GM21381 (cell line): ENCODE results near the gene MAPK8.
"Not testable (repeated sequence)": the region's sequence is repeated elsewhere in the genome, so short reads cannot be mapped to it uniquely, and the experiment has no call there.

Source experiments
- ATAC-seq: cut with Tn5 transposase; IDR thresholded peaks from one replicate; pipeline ENCODE4 v1.9.1; 2021; ENCODE audit warnings: mild to moderate bottlenecking, moderate library complexity; ENCODE audit not compliant: unreplicated experiment

Gene MAPK8

DNA sequence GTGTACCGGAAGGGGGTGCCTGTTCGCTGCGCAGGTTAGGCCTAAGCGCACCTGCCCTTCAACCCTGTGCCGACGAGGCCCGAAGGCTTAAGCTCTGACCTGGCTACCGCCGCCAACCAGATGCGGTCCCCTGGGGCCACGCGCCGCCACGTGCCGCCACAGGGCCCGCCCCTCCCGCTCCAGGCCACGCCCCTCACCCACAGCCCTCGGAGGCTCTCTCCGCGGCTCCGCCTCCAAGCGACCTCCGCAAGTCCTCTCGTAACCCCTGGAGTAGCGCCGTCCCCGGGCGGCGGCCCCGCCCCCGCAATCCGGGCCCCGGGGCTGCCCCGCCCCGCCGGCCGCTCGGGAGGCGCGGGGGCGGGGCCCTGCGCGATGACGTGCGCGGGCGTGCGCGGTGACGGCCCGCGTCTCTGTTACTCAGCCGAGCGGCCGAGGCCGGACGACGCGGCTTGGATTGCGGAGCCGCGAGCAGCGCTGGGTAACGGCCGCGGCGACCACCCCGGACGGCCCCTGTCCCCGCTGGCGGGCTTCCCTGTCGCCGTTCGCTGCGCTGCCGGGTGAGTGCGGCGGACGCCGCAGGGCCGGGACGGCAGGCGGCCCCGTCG, at the start of gene MAPK8:
TSS of gene MAPK8 (plus strand) at position 413 of the 605 bp plus-strand sequence. CDS start 94,984 bp downstream, outside the sequence.
- ATAC-seq, result peak; percentile 87

DNA sequence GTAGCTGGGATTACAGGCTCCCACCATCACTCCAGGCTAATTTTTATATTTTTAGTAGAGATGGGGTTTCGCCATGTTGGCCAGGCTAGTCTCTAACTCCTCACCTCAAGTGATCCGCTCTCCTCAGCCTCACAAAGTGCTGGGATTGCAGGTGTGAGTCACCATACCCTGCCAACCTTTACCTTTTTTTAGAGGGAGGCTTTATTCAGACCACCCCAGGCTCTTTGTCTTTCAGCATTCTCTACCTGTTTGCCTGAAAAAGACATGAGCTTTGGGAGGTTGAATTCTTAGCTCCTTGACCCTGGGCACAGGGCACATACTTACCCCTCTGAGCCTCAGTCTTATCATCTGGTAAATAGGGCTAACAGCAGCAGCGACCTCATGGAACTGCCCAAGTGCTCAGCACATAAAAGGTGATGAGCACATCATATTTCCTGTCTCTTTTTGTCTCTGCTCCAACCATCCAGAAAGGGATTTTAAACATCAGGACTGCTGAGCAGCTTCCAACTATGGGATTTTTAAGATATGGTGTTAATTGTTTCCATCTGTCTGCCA, 49.0 kb upstream of the MAPK8 start:
- no peak for ATAC-seq

DNA sequence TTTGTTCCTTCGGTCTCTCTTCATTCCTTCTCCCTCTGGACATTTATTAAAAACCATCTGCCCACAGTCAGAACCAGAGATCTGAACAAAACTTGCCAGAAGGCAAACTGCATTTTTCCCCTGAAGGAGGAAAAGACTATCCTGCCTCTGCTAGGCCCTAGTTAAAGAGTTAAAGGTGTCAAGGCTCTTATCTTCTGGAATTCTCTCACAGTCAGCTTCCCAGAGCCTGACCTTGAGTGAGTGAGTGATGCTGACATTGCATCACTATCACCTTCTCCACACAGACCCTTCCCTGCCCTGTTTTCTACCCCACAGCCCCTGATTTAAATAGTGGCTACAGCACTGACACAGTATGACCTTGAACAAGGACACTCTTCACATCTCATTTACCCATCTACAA, 48.4 kb upstream of the MAPK8 start:
- ATAC-seq, result no peak

DNA sequence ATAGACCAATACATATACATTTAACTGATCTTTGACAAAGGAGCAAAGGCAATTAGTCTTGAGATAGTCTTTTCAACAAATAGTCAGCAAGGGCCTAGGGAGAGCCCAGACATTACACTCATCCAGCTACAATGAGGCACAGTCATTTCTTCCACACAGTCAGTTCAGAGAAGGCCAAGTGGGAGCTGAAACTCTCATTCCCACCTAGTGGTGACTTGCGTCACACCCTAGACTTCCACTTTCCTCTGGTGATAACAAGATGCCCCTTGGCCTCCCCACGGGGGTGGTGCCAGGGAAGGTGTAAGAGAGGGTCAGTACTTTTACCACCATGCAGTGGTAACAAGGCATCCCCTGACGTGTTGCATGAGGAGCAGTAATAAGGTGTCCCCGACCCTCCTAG, 39.9 kb upstream of the MAPK8 start:
- ATAC-seq, result no peak

DNA sequence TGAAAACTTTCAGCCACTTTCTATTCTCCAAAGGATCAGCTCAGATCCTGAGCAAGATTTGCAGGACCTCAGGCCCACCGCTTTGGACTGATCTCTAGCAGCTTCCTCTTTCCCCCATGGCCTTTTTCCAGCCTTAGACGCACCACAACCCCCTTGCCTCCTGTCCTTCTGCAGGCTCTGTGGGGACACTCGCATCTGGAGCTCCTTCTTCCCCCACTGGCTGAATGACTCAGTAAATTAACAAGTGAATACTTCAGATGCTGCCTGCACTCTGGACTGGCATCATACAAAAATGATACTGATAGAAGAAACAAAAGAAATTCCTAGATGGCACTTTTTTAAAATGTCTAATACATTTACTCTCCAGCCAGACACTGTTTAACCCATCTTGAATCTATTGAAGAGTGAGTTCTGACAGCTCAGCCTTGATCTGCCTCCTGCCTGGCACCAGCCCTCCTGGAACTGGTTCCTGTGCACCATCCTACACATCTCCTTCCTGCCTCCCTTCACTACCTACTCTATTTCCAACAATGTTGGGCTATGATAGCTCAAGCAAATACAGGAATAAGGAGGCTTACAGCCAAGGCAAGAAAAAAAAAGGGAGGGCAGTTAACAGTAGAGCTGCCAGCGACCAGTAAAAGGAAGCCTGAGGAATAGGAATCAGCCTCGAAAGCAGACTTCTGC, 35.3 kb upstream of the MAPK8 start:
- no peak for ATAC-seq

DNA sequence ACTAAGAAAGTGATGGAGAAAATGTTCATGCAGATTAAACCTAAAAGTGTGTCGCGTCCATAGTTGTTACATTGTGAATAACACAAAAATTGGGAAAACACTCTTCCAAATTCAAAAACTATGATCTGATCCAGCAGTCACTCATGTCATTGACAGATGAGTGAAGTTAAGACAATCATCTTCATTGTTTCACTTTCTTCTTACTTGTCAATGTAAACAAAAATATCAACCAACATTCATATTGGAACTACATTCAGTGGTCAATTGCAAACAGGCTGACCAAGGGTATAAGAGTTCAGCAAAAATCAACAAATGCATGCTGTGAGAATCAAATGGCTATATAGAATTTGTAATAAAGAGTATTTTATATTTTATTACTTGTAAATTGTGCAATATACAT, 33.8 kb upstream of the MAPK8 start:
- no peak for ATAC-seq

DNA sequence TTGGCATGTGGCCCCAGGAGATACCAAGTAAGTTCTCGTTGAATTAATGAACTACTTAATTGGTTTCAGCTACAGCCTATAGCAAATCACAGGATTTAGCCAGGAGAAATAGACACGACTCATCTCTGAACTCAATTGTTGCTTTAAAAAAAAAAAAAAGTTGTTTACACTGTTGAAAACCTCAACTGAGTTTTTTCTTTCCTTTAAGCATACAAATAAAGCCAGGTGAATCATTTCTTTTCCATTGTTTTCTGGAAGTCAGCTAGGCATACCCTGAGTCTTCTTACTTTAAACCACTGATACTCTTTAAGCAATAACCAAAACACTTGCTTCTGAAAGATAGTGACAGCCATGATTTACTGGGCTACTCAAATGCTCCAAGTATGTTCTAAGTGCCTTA, 32.7 kb upstream of the MAPK8 start:
- ATAC-seq, result no peak

DNA sequence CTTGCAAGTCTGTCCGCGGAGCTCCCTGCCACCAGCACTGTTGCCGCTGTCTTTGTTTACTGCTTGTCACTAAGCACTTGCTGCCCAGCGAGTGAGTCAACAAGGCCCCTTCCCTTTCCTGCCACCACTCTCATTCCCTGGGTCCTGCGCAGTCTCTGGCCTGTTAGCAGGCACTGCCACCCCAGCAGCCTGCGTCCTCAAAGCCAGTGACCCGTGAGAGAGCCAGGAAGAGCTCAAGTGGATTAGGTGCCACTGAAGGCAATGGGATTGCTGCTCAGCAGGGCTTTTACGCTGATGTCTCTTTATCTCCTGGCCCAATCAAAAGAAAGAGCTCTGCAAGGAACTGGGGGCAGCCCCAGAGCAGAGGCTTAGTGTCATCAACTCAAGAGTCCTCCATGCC, 31.8 kb upstream of the MAPK8 start, which contains the start of gene FRMPD2:
TSS of gene FRMPD2 (minus strand) at position 61 of the 400 bp plus-strand sequence. CDS start 129 bp downstream, outside the sequence.
- no peak for ATAC-seq

DNA sequence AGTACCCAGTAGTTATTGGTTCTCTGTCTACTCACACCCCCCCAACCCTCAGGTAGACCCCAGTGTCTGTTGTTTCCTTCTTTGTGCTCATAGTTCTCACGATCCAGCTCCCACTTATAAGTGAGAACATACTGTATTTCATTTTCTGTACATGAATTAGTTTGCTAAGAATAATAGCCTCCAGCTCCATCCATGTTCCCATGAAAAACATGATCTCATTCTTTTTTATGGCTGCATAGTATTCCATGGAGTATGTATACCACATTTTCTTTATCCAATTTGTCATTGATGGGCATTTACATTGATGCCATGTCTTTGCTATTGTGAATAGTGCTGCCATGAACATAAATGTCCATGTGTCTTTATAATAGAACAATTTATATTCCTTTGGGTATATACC, 29.4 kb upstream of the MAPK8 start:
- no peak for ATAC-seq

DNA sequence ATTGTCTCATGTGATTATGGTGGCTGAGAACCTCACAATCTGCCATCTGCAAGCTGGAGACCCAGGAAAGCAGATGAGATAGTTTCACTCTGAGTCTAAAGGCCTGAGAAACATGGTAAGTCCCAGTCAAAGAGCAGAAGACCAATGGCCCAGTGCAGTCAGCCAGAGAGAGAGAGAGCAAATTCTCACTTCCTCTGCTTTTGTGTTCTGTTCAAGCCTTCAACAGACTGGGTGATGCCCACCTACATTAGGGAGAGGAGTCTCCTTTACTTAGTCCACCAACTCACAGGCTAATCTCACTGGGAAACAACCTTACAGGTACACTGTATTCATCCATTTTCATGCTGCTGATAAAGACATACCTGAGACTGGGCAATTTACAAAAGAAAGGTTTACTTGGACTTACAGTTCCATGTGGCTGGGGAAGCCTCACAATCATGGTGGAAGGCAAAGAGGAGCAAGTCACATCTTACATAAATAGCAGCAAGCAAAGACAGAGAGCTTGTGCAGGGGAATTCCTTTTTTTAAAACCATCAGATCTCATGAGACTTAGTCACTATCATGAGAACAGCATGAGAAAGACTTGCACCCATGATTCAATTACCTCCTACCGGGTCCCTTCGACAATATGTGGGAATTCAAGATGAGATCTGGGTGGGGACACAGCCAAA, 27.3 kb upstream of the MAPK8 start:
- peak; percentile 74 for ATAC-seq

DNA sequence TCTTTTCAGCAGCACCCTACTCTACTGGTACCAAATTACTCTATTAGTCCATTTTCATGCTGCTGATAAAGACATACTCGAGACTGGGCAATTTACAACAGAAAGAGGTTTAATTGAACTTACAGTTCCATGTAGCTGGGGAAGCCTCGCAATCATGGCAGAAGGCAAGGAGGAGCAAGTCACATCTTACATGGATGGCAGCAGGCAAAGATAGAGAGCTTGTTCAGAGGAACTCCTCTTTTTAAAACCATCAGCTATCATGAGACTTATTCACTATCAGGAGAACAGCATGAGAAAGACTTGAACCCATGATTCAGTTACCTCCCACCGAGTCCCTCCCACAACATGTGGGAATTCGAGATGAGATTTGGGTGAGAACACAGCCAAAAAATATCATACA, 24.8 kb upstream of the MAPK8 start:
- ATAC-seq, result not testable (repeated sequence)

DNA sequence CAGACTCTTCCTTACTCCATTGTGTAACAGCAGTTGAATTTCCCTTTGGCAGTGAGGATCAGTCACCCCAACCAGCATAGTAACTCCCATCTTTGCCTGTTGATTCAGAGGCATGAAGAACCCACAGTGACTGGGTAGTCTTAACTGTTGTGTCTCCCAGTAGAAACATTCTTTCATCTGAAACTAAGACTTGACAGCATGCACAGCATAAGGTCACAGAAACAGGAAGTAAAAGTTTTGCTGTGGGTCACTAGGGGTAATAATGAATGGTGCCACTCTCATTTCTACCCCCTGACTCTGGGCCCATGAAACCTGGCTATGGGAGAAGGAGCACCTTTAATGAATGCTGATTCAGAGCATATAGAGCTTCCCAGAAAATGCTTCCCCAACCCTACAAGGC, 23.6 kb upstream of the MAPK8 start:
- peak; percentile 57 for ATAC-seq

DNA sequence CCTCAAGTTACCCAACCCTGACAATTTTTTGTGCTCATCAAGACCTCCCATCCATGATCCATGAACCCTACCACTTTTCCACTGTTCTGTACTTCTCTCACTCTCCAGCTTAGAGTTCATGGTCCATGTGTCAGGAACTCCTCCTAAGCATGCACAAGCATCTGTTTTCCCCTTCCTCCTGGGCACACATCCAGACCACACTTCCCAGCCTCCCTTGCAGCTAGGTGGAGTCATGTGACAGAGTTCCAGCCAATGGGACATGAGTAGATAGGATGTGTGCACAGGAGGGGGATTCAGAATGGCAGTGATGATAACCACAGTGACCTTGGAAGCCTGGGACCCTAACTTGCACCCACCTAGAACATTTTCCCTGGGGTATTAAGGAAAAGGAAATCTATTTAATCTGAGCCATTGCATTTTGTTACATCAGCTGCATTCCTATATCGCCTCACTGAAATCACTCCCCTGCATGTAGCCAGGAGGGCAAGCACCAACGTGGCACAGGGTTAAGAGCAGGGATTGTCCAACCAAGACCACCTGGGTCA, 22.4 kb upstream of the MAPK8 start:
- ATAC-seq, result no peak

DNA sequence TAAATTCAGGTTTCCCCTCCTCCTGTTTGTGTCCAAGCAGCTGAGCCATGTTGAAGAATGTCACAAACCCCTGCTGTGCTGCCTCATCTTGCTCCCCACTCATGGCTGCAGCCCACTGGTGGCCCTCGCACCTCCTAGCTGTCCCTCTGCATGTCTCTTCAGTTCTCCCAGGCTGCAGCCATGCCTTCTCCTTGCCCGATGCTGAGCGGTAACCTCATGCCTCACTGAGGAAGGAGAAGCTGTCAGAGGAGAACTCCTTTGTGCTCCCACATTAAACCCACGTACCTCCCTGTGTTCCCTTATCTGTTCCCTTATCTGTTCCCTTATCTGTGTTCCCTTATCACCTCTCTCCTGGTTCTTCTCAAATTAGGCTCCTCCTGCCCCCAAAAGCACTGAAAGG, 21.7 kb upstream of the MAPK8 start:
- ATAC-seq, result no peak

DNA sequence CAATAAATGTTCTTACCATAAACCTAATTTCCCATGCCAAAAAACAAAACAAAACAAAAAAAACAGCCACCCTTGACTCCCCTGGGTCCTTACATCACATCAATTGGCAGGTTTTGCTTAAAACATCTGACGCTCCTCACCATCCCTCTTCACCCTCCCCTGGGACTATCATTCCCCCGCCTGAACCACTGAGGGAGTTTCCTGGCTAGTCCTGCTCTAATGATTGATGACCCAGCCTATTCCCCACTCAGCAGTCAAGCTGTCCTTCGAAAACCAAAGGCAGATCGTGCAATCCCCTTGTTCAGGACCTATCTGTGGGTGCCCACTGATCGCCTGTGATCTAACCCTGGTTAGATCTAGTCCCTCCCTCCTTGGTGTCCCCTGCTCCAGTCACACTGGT, 20.8 kb upstream of the MAPK8 start:
- no peak for ATAC-seq

DNA sequence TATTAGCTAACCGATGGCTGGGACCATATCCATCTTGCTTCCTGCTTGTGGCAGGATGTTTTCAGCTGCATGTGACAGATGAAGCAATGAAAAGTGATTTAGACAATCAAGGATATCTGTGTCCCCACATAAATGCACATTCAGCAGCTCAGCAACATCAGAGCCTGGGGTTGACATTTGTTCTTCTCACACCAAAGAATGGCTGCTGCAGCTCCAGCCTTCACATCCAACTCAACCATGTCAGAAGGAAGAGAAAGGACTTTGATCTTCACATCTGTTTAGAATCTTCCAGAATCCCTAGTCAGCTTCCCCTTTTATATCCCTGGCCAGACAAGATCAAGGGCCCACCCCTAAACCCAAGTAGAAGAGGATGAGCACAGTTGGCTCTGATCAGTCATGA, 20.1 kb upstream of the MAPK8 start:
- ATAC-seq, result no peak

DNA sequence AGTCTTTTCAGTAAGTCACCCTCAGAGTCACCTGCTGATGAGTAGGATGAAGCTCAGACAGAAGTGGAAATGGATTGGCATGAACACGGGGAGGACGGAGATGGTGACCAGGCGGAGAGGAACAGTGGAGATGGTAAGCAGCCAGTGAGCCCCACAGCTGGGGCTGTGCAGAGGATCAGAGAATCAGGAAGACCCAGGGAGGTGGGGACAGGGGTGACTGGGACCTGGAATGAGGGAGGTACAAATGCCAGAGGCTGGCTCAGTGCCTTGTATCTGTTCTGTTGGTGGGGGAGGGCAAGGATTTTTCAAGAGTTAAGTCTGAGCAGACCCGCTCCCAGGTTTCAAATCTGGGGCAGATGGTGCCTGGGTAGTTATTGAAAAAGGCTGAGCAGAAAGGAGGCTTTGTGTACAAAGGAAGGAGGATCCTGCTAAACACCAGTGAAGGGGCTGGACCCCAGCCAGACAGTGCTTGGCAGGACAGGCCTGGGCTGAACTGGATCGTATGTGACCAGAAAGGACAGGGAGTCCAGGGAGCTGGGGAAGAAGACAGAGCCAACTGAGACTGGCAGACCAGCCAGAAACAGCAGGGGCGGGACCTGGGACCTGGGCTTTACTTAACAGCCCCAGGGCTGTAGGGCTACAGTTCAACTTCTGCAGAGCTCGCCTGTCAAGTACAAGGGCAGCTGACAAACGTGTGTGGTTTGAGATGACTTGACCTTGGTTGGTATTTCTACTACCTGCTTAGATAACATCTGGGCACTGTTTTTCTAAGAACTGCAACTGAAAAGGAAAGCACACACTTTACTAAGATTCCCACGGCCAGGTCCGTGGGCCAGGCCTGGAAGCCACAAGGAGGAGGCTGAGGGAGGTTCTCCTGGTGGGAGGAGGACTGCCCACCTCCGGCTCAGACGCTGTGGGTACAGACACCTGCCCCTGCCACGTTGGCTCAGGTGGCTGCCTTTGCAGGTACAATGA, 18.8 kb upstream of the MAPK8 start:
- peak; percentile 54 for ATAC-seq

DNA sequence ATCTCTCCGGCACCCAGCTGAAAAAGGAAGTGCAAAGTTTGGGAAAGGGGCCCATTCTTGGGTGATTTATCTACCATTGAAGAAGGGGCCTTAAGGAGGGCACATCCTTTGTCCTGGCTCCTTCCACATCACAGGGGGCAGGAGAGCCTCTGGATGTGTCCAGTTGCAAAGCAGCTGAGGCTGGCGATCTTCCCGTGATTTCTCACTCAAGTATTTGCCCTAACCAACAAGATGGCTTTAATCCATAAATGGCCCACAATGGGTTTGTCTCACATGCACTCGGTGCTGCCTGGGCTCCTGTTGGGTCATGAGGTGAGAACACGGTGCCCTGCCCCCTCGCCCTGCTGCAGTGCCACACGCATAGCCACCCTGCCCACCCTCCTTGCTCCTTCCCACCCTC, 17.8 kb upstream of the MAPK8 start:
- no peak for ATAC-seq

DNA sequence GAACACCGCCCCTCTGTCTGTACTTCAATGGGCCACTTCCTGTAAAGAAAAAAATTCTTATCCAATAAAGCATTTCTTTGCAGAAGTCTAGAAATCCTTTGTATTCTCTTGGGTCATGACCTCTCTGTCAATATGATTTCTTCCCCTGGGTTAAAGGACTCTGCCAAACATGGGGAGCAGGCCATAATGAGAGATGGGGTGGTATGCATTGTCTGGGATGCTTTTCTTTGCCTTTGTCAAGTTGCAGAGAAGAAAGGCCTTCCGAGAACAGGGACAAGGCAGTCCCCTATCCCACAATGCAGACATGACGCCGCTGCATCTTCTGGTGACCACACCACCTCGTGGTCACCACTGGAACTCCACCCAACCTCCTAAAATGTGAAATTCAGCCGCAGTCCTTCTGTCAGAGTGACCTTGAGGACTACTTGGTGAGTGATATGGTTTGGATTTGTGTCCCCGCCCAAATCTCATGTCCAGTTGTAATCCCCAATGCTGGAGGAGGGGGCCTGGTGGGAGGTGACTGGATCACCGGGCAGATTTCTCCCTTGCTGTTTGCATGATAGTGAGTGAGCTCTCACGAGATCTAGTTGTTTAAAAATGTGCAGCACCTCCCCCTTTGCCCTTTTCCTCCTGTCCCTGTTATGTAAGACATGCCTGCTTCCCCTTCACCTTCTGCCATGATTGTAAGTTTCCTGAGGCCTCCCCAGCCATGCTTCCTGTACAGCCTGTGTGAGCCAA, 16.8 kb upstream of the MAPK8 start:
- peak; percentile 39 for ATAC-seq

DNA sequence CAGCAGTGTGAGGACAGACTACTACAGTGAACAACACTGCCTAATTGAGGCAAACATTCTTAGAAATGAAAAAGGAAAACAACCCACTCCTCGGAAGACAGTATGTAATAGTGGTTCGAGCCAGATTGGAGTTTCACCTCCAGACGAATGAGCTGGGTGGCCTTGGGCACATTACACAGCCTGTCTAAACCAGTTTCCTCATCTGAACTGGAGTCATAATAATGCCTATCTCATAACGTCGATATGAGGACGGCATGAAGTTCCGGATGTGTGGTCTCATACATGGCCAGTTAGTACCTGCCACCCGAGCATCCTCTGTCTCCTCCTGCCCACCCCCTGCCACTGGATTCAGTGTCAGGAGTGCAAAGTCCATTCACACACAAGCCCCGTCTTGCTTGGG, 16.2 kb upstream of the MAPK8 start:
- no peak for ATAC-seq
